Activated T-cell treated with anti-CD3 and anti-CD28 coated beads, Interleukin-2, amount 50 U/mL, for 72 hours (primary cell): Measurements from ENCODE around the gene DIP2B. TPM values are rescaled to one million over a fixed set of nuclear protein-coding genes. Genes with fewer than 3 reads are reported as not detected.

Experiments
- ATAC-seq, 2 donors: fragments of 150-1000 bp; cut with Tn5 transposase; replicated peaks in 1 of 2; 2 replicates each; pipeline ENCODE4 v1.10.0; 2021; ENCODE audit warnings: moderate library complexity in 2 of 2, mild to moderate bottlenecking in 1 of 2
- DNase-seq, 2 donors: peaks; one replicate each; pipeline ENCODE4 v3.0.0; 2021 to 2022; ENCODE audit warnings: mixed read lengths in 1 of 2
- H3K27ac Mint-ChIP-seq: one replicate; pipeline ENCODE4 v1.8.0; 2022; ENCODE audit warnings: mild to moderate bottlenecking, moderate library complexity, mixed read lengths
- H3K27me3 Mint-ChIP-seq: one replicate; pipeline ENCODE4 v1.8.0; 2022; ENCODE audit warnings: low read depth, mixed read lengths
- H3K36me3 Mint-ChIP-seq, 2 donors: one replicate each; pipeline ENCODE4 v1.8.0; 2022; ENCODE audit warnings: mixed read lengths in 2 of 2, mild to moderate bottlenecking in 1 of 2; ENCODE audit not compliant: insufficient read depth in 2 of 2
- H3K4me1 Mint-ChIP-seq: one replicate; pipeline ENCODE4 v1.8.0; 2022; ENCODE audit warnings: low read depth, mixed read lengths
- H3K4me3 Mint-ChIP-seq, 2 donors: one replicate each; pipeline ENCODE4 v1.8.0; 2022; ENCODE audit warnings: mild to moderate bottlenecking in 2 of 2, mixed read lengths in 2 of 2, moderate library complexity in 2 of 2
- H3K9me3 Mint-ChIP-seq, 2 donors: one replicate each; pipeline ENCODE4 v1.8.0; 2022; ENCODE audit warnings: mixed read lengths in 2 of 2
- total RNA-seq, 2 donors: library from RNA; stranded (reverse); gene quantifications; one replicate each; pipeline ENCODE4 v1.2.3, GENCODE V29; 2022

The DIP2B gene
- total RNA-seq, 2 donors from 2014 or later = 25.4 to 28.1 TPM

- no peak for DNase-seq
- Mint-ChIP-seq H3K9me3 (no peaks in the 10 kb centered on the region), H3K4me3 (no peak overlapping the region), H3K36me3 (peaks cover 7 to 16% of the 10 kb centered on the region in 2 donors), H3K27me3 (no peaks in the 10 kb centered on the region), H3K4me1 (peaks cover 22% of the 10 kb centered on the region), H3K27ac (peak overlapping the region; percentile 57)
- ATAC-seq = no peak
These were observed 281.9 kb downstream of the DIP2B start for GRCh38 chr12:50786498-50787231.

- H3K4me1 Mint-ChIP-seq = peaks cover 22% of the 10 kb centered on the region
- no peak overlapping the region for H3K4me3 Mint-ChIP-seq
- H3K9me3 Mint-ChIP-seq = no peaks in the 10 kb centered on the region
- H3K27ac Mint-ChIP-seq = no peak overlapping the region
- H3K27me3 Mint-ChIP-seq = no peaks in the 10 kb centered on the region
- no peak for DNase-seq
- ATAC-seq = no peak
- peaks cover 5 to 12% of the 10 kb centered on the region in 2 donors for H3K36me3 Mint-ChIP-seq
These were observed 282.8 kb downstream of the DIP2B start for GRCh38 chr12:50787618-50788017.

- peaks cover 5 to 11% of the 10 kb centered on the region in 2 donors for H3K36me3 Mint-ChIP-seq
- H3K4me3 Mint-ChIP-seq = no peak overlapping the region
- peaks cover 22% of the 10 kb centered on the region for H3K4me1 Mint-ChIP-seq
- ATAC-seq (no peak), DNase-seq (no peak)
- no peaks in the 10 kb centered on the region for H3K27me3 Mint-ChIP-seq
- H3K27ac Mint-ChIP-seq = no peak overlapping the region
- no peaks in the 10 kb centered on the region for H3K9me3 Mint-ChIP-seq
These were observed 283.8 kb downstream of the DIP2B start for GRCh38 chr12:50788561-50788960.

GRCh38 chr12:50790081-50790480, 285.3 kb downstream of the DIP2B start:
- Mint-ChIP-seq H3K4me3 (no peak overlapping the region), H3K4me1 (peaks cover 11% of the 10 kb centered on the region), H3K27ac (no peak overlapping the region), H3K36me3 (peaks cover 4 to 11% of the 10 kb centered on the region in 2 donors), H3K9me3 (no peaks in the 10 kb centered on the region), H3K27me3 (no peaks in the 10 kb centered on the region)
- ATAC-seq (no peak), DNase-seq (no peak)

Other genes starting within 250 kb of the DIP2B start
- 100 to 1,000 TPM; 117 to 124 TPM for gene LIMA1, start 221.5 kb upstream of the DIP2B start, total RNA-seq
- not detected for gene FAM186A, start 108.4 kb upstream of the DIP2B start, total RNA-seq
- gene LARP4, start 104.1 kb upstream of the DIP2B start, total RNA-seq = 10 to 100 TPM; 51.3 to 66.1 TPM